SK-N-SH treated with all-trans-retinoic acid at 6 μM for 48 hours (cell line): ENCODE data around the gene SNX32.

ENCODE experiments used
- CREB5 ChIP-seq: fragments of 250-450 bp; sonication (Bioruptor Pico); IDR thresholded peaks from 2 replicates; pipeline ENCODE4 v1.5.1; 2020; ENCODE audit warnings: low read depth, mild to moderate bottlenecking, moderate library complexity
- OSR1 ChIP-seq: fragments of 250-450 bp; sonication (Bioruptor Pico); IDR thresholded peaks from 2 replicates; pipeline ENCODE4 v1.8.0; 2022; ENCODE audit warnings: moderate library complexity, mild to moderate bottlenecking, inconsistent platforms
- PATZ1 ChIP-seq: fragments of 250-450 bp; sonication (Bioruptor Pico); IDR thresholded peaks from 2 replicates; pipeline ENCODE4 v1.8.0; 2020; ENCODE audit warnings: mild to moderate bottlenecking, moderate library complexity, borderline replicate concordance
- TCF4 ChIP-seq: fragments of 250-450 bp; sonication (Bioruptor Pico); IDR thresholded peaks from 2 replicates; pipeline ENCODE4 v1.8.0; 2021; ENCODE audit warnings: mild to moderate bottlenecking, moderate library complexity, borderline replicate concordance
- ZC3H10 ChIP-seq: fragments of 250-450 bp; sonication (Bioruptor Pico); IDR thresholded peaks from 2 replicates; pipeline ENCODE4 v1.5.1; 2021; ENCODE audit warnings: mild to moderate bottlenecking, moderate library complexity

GRCh38 chr11:65843811-65844210 lies 10.0 kb downstream of the SNX32 start:
- TF ChIP-seq PATZ1 (CRISPR knock-in tag) (no peak), ZC3H10 (CRISPR knock-in tag) (no peak), TCF4 (CRISPR knock-in tag) (no peak), CREB5 (CRISPR knock-in tag) (no peak), OSR1 (CRISPR knock-in tag) (no peak)
